ENCODE results near the gene C19orf85.
"Not testable (repeated sequence)": the region's sequence is repeated elsewhere in the genome, so short reads cannot be mapped to it uniquely, and the experiment has no call there.

The C19orf85 gene

GRCh38 chr19:55502197-55502952 is 37.8 kb upstream of the C19orf85 start:
- no peak overlapping the region for H3K4me3 ChIP-seq (replicated peaks in 1 of 2; ENCODE audit: low read depth in 2 of 2, low read length in 2 of 2)
- DNase-seq (ENCODE audit: low read depth in 2 of 2), result no peak
- TF ChIP-seq CTCF (IDR thresholded peaks at IDR 0.05; ENCODE audit: low read depth, low read length), result no peak

DNA sequence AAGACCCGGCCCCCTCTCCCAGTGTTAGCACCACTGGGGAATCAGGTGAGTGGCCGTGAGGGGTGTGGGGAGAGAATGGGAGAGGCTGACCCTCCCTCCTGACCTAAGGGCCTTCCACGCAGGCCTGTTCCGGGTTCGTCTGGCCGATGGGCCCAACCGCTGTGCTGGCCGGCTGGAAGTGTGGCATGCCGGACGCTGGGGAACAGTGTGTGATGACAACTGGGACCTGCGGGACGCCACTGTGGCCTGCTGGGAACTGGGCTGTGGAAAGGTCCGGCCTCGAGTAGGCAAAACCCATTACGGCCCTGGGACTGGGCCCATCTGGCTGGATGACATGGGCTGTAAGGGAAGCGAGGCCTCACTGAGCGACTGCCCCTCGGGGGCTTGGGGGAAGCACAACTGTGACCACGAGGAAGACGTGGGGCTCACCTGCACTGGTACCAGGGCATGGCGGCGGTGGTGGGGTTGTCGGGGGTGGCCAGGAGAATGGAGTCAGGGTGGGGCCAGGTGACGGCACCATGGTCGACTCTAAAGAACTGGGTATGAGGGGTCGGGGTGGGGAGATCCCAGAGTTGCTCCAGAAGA is 35.9 kb upstream of the C19orf85 start:
- H3K4me3 ChIP-seq (replicated peaks in 1 of 2; ENCODE audit: low read depth in 2 of 2, low read length in 2 of 2), result no peak overlapping the region
- no peak for DNase-seq (ENCODE audit: low read depth in 2 of 2)
- no peak for TF ChIP-seq CTCF (IDR thresholded peaks at IDR 0.05; ENCODE audit: low read depth, low read length)

GRCh38 chr19:55498246-55498840 is 33.8 kb upstream of the C19orf85 start:
- H3K4me3 ChIP-seq (replicated peaks in 1 of 2; ENCODE audit: low read depth in 2 of 2, low read length in 2 of 2), result no peak overlapping the region
- no peak for TF ChIP-seq CTCF (IDR thresholded peaks at IDR 0.05; ENCODE audit: low read depth, low read length)
- DNase-seq (ENCODE audit: low read depth in 2 of 2), result no peak

GRCh38 chr19:55497763-55498162 is 33.2 kb upstream of the C19orf85 start:
- H3K4me3 ChIP-seq (replicated peaks in 1 of 2; ENCODE audit: low read depth in 2 of 2, low read length in 2 of 2), result no peak overlapping the region
- no peak for TF ChIP-seq CTCF (IDR thresholded peaks at IDR 0.05; ENCODE audit: low read depth, low read length)
- DNase-seq (ENCODE audit: low read depth in 2 of 2), result no peak

DNA sequence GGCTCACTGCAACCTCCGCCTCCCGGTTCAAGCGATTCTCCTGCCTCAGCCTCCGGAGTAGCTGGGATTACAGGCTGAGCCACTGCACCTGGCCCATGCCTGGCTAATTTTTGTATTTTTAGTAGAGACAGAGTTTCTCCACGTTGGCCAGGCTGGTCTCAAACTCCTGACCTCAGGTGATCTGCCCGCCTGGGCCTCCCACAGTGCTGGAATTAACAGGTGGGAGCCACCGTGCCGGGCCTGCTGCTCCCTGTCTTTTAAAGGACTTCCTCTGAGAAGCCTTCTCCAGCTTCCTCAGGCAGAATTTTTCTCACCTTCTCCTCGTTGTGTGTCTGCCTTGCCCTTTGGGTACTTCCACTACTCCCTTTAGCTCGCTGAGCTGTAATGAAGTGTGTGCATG is 32.3 kb upstream of the C19orf85 start:
- H3K4me3 ChIP-seq (replicated peaks in 1 of 2; ENCODE audit: low read depth in 2 of 2, low read length in 2 of 2), result not testable (repeated sequence)

DNA sequence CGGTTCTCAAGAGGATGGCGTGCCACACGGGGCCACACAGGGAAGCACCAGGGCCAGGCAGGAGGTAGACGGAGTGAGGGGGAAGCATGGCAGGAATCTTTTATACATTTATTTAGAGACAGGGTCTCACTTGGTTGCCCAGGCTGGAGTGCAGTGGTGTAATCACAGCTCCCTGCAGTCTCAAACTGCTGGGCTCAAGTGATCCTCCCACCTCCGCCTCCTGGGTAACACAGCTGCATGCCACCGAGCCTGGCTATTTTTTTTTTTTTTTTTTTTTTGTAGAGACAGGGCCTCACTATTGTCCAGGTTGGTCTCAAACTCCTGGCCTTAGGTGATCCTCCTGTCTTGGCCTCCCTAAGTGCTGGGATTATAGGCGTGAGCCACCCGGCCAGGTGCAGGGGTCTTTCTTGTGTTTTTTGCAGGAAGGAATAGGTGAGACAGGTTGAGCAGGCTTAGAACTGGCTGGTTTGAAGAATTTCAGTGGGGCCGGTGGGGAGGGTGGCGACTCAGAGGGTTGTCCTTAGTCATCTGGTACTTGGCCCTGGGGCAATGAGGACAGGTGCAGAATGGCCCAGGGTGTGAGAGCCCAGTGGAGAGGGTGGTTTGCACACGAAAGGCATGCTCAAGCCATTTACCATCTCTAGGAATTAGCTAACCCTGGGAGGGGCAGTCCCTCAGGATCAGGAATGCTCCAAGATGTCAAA is 31.2 kb upstream of the C19orf85 start:
- no peak for DNase-seq (ENCODE audit: low read depth in 2 of 2)
- H3K4me3 ChIP-seq (replicated peaks in 1 of 2; ENCODE audit: low read depth in 2 of 2, low read length in 2 of 2), result no peak overlapping the region
- TF ChIP-seq CTCF (IDR thresholded peaks at IDR 0.05; ENCODE audit: low read depth, low read length), result no peak

More for the DNA sequence above, 32.3 kb upstream of the C19orf85 start:
- DNase-seq (ENCODE audit: low read depth in 2 of 2), result not testable (repeated sequence)
